GM12874 (cell line): ENCODE measurements around the gene PIGH.

Experiments
- CTCF ChIP-seq: IDR thresholded peaks from 2 replicates; pipeline ENCODE4 v1.5.1; 2011; ENCODE audit warnings: low read depth, mild to moderate bottlenecking, control low read depth, low read length, moderate library complexity; ENCODE audit not compliant: insufficient read depth

Gene PIGH

GRCh38 chr14:67562776-67563150 lies 37.3 kb downstream of the PIGH start:
- no peak for TF ChIP-seq CTCF

GRCh38 chr14:67562025-67562775 lies 37.9 kb downstream of the PIGH start:
- no peak for TF ChIP-seq CTCF

- TF ChIP-seq CTCF, result no peak
These were observed 40.4 kb downstream of the PIGH start for GRCh38 chr14:67559639-67560038.

GRCh38 chr14:67557656-67558055 lies 42.4 kb downstream of the PIGH start:
- no peak for TF ChIP-seq CTCF

- TF ChIP-seq CTCF, result no peak
These were observed 43.0 kb downstream of the PIGH start for GRCh38 chr14:67557118-67557517.

GRCh38 chr14:67556671-67557070 lies 43.4 kb downstream of the PIGH start:
- TF ChIP-seq CTCF, result no peak

GRCh38 chr14:67555518-67556090 lies 44.5 kb downstream of the PIGH start:
- TF ChIP-seq CTCF, result no peak
